Fibroblast of pulmonary artery (primary cell): Measurements from ENCODE around the gene KRT72.
"Not testable (repeated sequence)": the region's sequence is repeated elsewhere in the genome, so short reads cannot be mapped to it uniquely, and the experiment has no call there.

Experiments
- DNase-seq: peaks from one replicate; pipeline ENCODE4 v3.0.0-alpha.2; 2010; ENCODE audit warnings: low read depth
- H3K4me3 ChIP-seq: replicated peaks from 2 replicates; pipeline ENCODE4 v1.5.1; 2011; ENCODE audit warnings: low read depth, mild to moderate bottlenecking, control low read depth, low read length, moderate library complexity
- TF ChIP-seq, protein P1 (sequence below): IDR thresholded peaks from 2 replicates; pipeline ENCODE4 v1.5.1; 2011; ENCODE audit warnings: mild to moderate bottlenecking, control low read depth, low read length, inconsistent platforms; ENCODE audit errors: missing control alignments

The KRT72 gene

DNA sequence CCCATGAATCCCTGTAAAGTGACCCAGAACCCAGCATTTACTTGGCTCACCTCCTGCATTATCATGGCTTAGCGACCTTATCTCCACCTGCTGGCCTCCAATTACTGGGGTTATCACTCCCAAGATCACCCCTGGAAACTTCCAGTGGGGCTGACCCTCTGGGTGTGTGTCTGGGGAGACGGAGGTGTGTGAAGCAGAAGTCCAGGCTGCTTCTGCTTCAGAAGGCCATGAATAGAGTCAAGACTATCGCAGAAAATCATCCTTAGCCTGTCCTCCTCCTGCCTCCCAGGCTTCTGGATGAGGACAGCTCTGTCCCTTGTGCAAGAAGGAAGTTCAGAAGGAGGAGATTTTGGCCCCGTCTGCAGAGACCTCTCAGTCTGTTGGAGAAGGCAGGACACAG, 408 bp upstream of the KRT72 start:
- no peak for DNase-seq
- TF ChIP-seq, protein P1, sequence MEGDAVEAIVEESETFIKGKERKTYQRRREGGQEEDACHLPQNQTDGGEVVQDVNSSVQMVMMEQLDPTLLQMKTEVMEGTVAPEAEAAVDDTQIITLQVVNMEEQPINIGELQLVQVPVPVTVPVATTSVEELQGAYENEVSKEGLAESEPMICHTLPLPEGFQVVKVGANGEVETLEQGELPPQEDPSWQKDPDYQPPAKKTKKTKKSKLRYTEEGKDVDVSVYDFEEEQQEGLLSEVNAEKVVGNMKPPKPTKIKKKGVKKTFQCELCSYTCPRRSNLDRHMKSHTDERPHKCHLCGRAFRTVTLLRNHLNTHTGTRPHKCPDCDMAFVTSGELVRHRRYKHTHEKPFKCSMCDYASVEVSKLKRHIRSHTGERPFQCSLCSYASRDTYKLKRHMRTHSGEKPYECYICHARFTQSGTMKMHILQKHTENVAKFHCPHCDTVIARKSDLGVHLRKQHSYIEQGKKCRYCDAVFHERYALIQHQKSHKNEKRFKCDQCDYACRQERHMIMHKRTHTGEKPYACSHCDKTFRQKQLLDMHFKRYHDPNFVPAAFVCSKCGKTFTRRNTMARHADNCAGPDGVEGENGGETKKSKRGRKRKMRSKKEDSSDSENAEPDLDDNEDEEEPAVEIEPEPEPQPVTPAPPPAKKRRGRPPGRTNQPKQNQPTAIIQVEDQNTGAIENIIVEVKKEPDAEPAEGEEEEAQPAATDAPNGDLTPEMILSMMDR: no peak
- no peak overlapping the region for H3K4me3 ChIP-seq

DNA sequence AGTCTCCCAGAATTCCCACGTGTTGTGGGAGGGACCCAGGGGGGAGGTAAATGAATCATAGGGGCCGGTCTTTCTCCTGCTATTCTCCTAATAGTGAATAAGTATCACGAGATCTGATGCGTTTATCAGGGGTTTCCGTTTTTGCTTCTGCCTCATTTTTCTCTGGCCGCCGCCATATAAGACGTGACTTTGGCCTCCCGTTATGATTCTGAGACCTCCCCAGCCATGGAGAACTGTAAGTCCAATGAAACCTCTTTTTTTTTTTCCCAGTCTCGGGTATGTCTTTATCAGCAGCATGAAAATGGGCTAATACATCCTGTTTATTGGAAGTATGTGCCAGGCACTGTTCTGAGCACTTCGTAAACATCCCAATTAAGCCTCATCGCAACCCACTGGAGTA, 788 bp downstream of the KRT72 start:
- no peak for DNase-seq
- TF ChIP-seq, protein P1: no peak
- H3K4me3 ChIP-seq: no peak overlapping the region

DNA sequence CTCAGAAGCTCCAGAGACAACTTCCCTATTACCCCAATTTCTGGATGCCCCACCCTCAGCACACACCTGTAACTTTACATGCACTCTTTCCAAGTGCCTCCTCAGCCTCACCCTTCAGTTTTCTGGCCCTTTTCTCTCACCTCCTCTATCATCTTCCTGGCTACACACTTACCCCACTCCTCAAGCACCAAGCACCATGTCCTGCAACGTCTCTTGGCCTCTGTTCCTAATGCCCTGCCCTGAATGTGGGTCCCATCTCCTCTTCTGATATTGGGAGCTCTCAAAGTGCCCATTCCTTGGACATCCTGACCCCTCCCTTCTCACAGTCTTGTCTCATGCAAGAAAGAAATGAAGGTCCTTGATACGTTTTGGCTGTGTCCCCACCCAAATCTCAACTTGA, 1.2 kb downstream of the KRT72 start:
- no peak overlapping the region for H3K4me3 ChIP-seq
- no peak for DNase-seq

DNA sequence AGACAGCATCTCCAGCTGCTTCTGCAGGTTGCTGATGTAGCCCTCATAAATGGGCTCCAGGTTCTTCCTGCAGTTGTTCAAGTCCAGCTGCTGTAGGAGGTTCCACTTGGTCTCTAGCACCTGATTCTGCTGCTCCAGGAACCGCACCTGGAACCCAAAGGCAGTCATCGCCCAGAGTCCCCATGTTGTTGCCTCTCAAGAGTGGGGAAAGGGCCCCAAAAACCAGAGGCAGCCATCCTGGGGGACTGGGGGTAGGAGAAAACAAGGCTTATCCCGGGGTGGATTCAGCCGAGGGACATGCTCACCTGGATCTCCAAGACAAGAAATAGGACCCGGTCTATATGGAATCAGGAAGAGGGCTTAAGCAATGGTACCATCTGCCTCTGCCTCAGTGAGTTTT, 2.3 kb downstream of the KRT72 start:
- TF ChIP-seq, protein P1: no peak
- no peak overlapping the region for H3K4me3 ChIP-seq
- no peak for DNase-seq

More for the DNA sequence above, 1.2 kb downstream of the KRT72 start:
- TF ChIP-seq, protein P1: no peak

DNA sequence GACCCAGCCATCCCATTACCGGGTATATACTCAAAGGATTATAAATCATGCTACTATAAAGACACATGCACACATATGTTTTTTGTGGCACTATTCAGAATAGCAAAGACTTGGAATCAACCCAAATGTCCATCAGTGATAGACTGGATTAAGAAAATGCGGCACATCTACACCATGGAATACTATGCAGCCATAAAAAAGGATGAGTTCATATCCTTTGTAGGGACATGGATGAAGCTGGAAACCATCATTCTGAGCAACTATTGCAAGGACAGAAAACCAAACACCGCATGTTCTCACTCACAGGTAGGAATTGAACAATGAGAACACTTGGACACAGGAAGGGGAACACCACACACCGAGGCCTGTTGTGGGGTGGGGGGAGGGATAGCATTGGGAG, 7.0 kb downstream of the KRT72 start:
- not testable (repeated sequence) for H3K4me3 ChIP-seq, DNase-seq

DNA sequence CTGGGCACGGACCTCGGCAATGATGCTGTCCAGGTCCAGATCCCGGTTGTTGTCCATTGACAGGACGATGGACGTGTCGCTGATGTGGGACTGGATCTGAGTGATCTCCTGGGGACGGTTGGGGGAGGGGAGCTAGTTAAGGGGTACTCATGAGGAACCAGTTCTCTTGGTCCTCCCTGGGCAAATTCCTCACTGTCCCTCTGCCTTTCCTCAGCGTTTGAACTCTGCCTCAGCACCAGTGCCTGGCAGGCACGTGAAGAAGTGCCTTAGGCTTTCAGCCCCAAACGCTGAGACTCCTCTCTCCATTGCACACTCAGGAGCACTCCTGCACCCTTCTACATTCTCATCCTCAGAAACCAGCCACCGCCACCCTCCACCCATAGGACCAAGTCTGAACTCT, 9.7 kb downstream of the KRT72 start:
- no peak for DNase-seq
- TF ChIP-seq, protein P1: no peak
- H3K4me3 ChIP-seq: no peak overlapping the region

DNA sequence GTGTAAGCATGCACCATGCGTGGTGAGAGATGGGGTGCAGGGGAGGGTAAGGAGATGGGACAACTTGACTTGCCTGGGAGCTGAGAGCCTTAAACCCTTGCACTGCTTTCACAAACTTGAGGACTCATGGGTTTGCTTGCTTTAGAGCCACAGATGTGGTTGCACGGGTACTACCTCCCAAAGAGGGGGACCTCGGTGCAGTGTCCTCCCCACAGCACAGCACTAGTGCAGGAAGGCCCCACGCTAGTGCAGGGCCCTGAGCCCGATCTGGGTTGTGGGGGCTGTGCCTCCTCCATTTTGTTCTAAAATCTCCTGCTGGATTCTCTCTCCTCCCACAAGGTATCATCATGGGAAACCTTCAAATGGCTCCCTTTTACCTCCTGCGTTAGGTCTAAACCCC, 11.2 kb downstream of the KRT72 start:
- no peak overlapping the region for H3K4me3 ChIP-seq
- DNase-seq: no peak
- TF ChIP-seq, protein P1: no peak

DNA sequence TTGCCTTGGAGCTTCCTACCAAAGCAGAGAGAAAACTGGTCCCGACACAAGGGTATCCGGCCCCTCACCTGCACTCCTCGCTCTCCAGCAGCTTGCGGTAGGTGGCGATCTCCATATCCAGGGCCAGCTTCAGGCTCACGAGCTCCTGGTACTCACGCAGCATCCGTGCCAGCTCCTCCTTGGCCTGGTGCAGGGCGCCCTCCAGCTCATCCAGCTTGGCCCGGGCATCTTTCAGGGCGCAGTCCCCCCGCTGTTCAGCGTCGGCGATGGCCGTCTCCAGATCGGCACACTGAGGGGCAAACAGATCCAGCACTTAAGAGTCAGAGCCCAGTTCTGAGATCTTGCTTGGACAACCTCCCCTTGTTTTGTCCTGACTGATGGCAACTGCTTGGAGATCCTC, 13.7 kb downstream of the KRT72 start:
- DNase-seq: no peak
- TF ChIP-seq, protein P1: no peak
- no peak overlapping the region for H3K4me3 ChIP-seq
